GM19328 (cell line): ENCODE results near the gene CALML4.
"Not testable (repeated sequence)": the region's sequence is repeated elsewhere in the genome, so short reads cannot be mapped to it uniquely, and the experiment has no call there.

Source experiments
- ATAC-seq: cut with Tn5 transposase; IDR thresholded peaks from one replicate; pipeline ENCODE4 v1.9.1; 2021; ENCODE audit warnings: mild to moderate bottlenecking, moderate library complexity; ENCODE audit not compliant: unreplicated experiment

CALML4 gene

GRCh38 chr15:68225442-68225841 is 20.3 kb upstream of the CALML4 start:
- ATAC-seq: not testable (repeated sequence)

GRCh38 chr15:68224546-68225250 is 19.6 kb upstream of the CALML4 start:
- ATAC-seq: no peak

GRCh38 chr15:68224108-68224507 is 19.0 kb upstream of the CALML4 start:
- ATAC-seq: no peak

GRCh38 chr15:68223171-68223570 is 18.0 kb upstream of the CALML4 start:
- no peak for ATAC-seq

- not testable (repeated sequence) for ATAC-seq
Observed at GRCh38 chr15:68222432-68222743, 17.3 kb upstream of the CALML4 start.

GRCh38 chr15:68221530-68222431 is 16.6 kb upstream of the CALML4 start:
- not testable (repeated sequence) for ATAC-seq

- ATAC-seq: no peak
Observed at GRCh38 chr15:68220967-68221366, 15.8 kb upstream of the CALML4 start.

GRCh38 chr15:68220489-68220888 is 15.4 kb upstream of the CALML4 start:
- ATAC-seq: no peak

GRCh38 chr15:68218847-68219798 is 14.0 kb upstream of the CALML4 start:
- ATAC-seq: no peak

GRCh38 chr15:68218331-68218730 is 13.2 kb upstream of the CALML4 start:
- ATAC-seq: no peak

GRCh38 chr15:68217341-68217740 is 12.2 kb upstream of the CALML4 start:
- no peak for ATAC-seq

- no peak for ATAC-seq
Observed at GRCh38 chr15:68214838-68215254, 9.7 kb upstream of the CALML4 start.

- ATAC-seq: no peak
Observed at GRCh38 chr15:68213991-68214837, 9.1 kb upstream of the CALML4 start.

GRCh38 chr15:68213491-68213845 is 8.3 kb upstream of the CALML4 start:
- ATAC-seq: not testable (repeated sequence)

GRCh38 chr15:68211656-68212320 is 6.7 kb upstream of the CALML4 start:
- no peak for ATAC-seq

- ATAC-seq: no peak
Observed at GRCh38 chr15:68210821-68211655, 5.9 kb upstream of the CALML4 start.

- no peak for ATAC-seq
Observed at GRCh38 chr15:68210409-68210756, 5.3 kb upstream of the CALML4 start.

GRCh38 chr15:68209735-68210408 is 4.7 kb upstream of the CALML4 start:
- no peak for ATAC-seq
